T-helper 2 cell treated with Interferon-gamma antibody and Interleukin-4, amounts not matched to agents 100 ng/mL and 5 ng/mL, for 36 hours (primary cell): Measurements from ENCODE around the gene PLEKHA6. TPM values are rescaled to one million over a fixed set of nuclear protein-coding genes. Genes with fewer than 3 reads are reported as not detected.

ENCODE experiments used
- intact Hi-C: fragments of 100-400 bp; cut with micrococcal nuclease; formaldehyde crosslinking; loops from one replicate; pipeline ENCODE4 v1.15.1; 2023
- total RNA-seq: library from RNA; stranded (reverse); gene quantifications from 2 replicates; pipeline ENCODE4 v1.2.3, GENCODE V29; 2022

Gene PLEKHA6
- total RNA-seq, 1 donor from 2014 or later, result 0.09 TPM

GRCh38 chr1:204190212-204191211 is 169.2 kb downstream of the PLEKHA6 start:
- intact Hi-C loops, result no loop called here

DNA sequence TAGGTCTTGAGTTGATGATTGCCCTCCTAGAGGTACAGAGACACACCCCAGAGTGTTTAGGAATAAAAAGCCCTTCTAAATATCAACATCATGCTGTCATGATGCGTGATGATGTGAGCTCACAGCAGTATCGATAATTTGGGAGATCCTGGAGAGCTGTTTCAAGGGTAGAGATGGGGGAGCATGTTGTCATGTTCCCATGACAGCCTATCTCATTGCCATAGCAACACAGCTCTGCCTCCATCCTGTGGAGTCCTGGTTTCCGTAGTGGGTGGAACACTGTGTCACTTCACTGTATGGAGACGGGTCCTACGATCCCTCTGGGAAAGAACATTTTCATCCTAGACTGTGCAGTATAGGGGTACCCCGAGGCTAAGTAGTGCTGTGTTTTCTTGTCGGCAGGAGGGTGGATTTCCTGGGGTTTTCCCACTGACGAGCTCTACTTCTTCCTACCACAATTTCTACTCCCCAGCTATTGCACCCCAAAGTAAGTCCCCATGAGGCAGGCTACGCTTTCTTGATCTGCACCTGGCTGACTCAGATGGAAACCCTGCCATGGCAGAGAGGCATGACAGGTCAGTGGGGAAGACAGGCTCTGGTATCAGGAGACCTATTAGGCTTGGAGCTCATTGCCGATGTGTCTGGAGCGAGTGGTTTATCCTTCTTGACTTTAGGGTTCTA is 170.6 kb downstream of the PLEKHA6 start:
- intact Hi-C loops, result no loop called here

- intact Hi-C loops, result no loop called here
Measured at GRCh38 chr1:204186597-204186996, 173.1 kb downstream of the PLEKHA6 start.

GRCh38 chr1:204181116-204181515 is 178.6 kb downstream of the PLEKHA6 start:
- intact Hi-C loops, result no loop called here

DNA sequence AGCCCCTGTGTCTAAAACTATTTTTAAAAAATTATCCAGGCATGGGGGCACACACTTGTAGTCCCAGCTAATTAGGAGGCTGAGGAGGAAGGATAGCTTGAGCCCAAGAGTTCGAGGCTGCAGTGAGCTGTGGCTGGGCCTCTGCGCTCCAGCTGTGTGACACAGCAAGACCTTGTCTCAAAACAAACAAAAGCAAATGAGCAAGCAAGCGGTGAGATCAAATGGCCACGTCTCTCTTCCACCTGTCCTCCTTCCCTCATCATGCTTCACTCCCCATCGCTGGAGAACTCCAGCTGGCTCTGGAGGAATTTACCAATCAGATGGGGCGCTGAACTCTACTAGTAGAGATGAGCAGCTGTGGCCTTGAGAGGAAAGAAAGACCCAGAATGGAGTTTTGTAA is 179.6 kb downstream of the PLEKHA6 start:
- intact Hi-C loops, result no loop called here

DNA sequence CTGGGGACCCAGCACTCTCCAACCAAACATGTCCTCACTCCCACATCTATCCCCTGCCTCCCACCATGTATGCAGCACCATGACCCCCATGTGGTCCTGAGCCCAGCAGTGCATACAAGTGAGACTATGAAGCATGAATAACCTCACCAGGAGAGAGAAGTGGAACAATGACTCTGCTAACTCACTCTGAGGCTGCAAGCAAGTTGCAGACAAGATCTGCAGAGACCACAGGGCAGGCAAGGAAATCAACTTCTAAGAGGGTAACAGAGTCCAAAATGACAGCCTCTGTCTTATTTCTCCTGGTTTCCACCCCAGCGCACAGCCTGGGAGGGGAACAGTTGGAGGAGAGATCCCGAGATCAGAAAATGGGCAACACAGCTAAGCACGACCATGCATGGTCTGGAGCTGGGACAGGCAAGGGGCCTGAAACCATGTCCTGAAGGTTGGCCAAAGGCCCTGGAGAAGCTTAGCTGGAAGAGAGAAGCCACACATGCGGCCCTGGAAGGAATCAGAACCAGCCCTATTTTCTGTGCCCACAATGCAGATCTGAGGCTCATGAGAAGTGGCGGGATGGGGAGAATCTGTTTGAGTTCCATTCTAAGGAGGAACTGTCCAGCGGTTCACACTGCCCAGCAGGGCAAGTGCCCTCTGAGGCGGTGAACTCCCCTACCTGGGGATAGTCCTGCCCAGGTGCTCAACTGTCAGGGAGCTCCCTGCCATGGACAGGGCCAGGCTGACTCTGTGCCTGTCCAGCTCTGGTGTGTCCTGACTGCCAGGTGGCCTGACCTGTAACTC is 181.0 kb downstream of the PLEKHA6 start:
- intact Hi-C loops, result no loop called here

GRCh38 chr1:204177133-204177532 is 182.6 kb downstream of the PLEKHA6 start:
- intact Hi-C loops, result no loop called here

DNA sequence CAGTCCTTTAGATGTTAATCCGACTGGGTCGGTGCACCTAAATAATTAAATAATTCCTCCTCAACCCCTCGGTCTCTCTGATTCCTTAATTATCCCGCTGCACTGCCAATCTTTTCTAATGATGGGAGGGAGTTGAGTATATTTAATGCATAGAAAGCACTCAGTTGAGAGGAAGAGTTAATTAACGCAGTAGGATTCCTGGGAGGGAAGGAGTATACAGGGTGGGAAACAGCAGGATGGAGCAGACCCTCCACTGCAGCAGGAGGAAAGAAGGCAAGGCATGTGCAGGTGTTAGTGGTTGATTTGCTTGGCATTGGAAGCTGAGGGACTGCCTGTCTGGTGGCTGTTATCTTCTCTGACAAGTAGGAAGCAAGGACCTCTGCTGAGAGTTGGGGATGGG is 183.7 kb downstream of the PLEKHA6 start:
- intact Hi-C loops, result no loop called here

- intact Hi-C loops, result no loop called here
Measured at GRCh38 chr1:204174958-204175357, 184.8 kb downstream of the PLEKHA6 start.

GRCh38 chr1:204172404-204173029 is 187.2 kb downstream of the PLEKHA6 start:
- intact Hi-C loops, result no loop called here

- intact Hi-C loops, result no loop called here
Measured at GRCh38 chr1:204171751-204172178, 188.0 kb downstream of the PLEKHA6 start.

DNA sequence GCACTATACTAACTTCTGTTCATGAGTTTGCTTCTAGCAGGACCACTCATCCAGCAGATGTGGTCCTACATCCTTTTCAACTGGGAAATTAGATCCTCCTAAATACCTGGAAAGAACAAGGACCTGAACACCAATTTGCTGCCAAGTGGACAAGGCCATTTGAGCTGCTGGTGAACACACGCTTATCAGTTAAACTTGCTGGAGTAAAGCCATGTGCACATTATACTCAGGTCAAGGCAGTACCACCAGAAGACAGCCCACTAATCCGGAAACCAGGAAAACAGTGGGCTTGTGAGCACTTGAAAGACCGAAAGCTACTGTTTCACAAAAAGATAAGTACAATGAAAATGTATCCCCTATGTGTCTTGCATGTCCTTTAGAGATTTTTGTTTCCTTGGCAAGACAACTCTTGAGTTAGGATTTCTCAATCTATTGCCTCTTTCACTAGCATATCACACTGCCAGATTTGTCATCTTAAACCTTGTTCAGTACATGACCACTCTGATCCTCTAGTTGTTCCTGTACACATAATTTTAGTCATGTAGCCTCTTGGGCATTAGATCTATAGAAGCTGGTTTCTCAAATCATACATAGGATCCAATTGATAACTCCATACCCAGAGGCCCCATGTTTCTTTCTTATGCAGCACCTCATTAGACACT is 189.1 kb downstream of the PLEKHA6 start:
- intact Hi-C loops, result no loop called here

DNA sequence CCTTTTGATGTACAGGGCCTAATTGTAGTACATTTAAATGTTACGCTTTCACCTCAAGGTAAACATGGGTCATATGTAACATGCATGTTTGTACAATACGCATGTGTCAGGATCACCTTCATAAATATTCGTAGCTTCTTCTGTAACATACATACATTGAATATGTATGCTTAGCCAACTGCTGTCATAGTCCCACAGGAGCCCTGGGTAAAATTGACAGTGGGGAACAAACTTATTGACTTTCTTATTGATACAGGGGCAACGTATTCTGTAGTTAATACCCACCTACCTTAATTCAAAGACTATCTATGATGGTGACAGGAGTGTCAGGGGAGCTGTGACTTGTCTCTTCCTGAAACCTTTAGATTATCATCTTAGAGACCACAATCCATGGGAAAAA is 189.9 kb downstream of the PLEKHA6 start:
- intact Hi-C loops, result no loop called here

Other genes starting within 250 kb of the PLEKHA6 start
- gene ETNK2, start 207.9 kb downstream of the PLEKHA6 start, total RNA-seq, result 0.16 TPM in 1 of 2 replicates, not detected in the other
- not detected in 2 replicates for gene REN, start 193.6 kb downstream of the PLEKHA6 start, total RNA-seq
- gene KISS1, start 163.4 kb downstream of the PLEKHA6 start, total RNA-seq, result not detected in 2 replicates
- not detected in 2 replicates for gene GOLT1A, start 145.9 kb downstream of the PLEKHA6 start, total RNA-seq
- 62.9 and 65.5 TPM in 2 replicates for gene PPP1R15B, start 51.9 kb upstream of the PLEKHA6 start, total RNA-seq
- gene PIK3C2B, start 134.9 kb upstream of the PLEKHA6 start, total RNA-seq, result 16.3 and 17.1 TPM in 2 replicates
- 84.1 and 88.9 TPM in 2 replicates for gene MDM4, start 156.5 kb upstream of the PLEKHA6 start, total RNA-seq